KMS-11 (cell line): ENCODE measurements around the gene HRAS.

Experiments used
- H2AFZ ChIP-seq: fragments of 200-600 bp; sonication (generic); 2 replicates; pipeline ENCODE4 v1.6.1; 2016; ENCODE audit warnings: antibody characterized with exemption, mixed run types, low read depth
- H3K27ac ChIP-seq: fragments of 200-600 bp; sonication (generic); 2 replicates; pipeline ENCODE4 v1.6.1; 2016; ENCODE audit warnings: mild to moderate bottlenecking, mixed run types
- H3K27me3 ChIP-seq: fragments of 200-600 bp; sonication (generic); 2 replicates; pipeline ENCODE4 v1.6.1; 2017; ENCODE audit warnings: mild to moderate bottlenecking, low read depth, mixed run types, moderate library complexity; ENCODE audit not compliant: insufficient read depth
- H3K36me3 ChIP-seq: fragments of 200-600 bp; sonication (generic); 2 replicates; pipeline ENCODE4 v1.6.1; 2017; ENCODE audit warnings: mild to moderate bottlenecking, mixed run types; ENCODE audit not compliant: insufficient read depth
- H3K4me1 ChIP-seq: fragments of 200-600 bp; sonication (generic); 2 replicates; pipeline ENCODE4 v1.6.1; 2016; ENCODE audit warnings: mild to moderate bottlenecking, low read depth, mixed run types; ENCODE audit not compliant: poor library complexity, severe bottlenecking
- H3K4me2 ChIP-seq: fragments of 200-600 bp; sonication (generic); 2 replicates; pipeline ENCODE4 v1.7.0; 2016; ENCODE audit warnings: mild to moderate bottlenecking, mixed run types
- H3K4me3 ChIP-seq: fragments of 200-600 bp; sonication (generic); IDR thresholded peaks from 2 replicates; pipeline ENCODE4 v1.6.1; 2017; ENCODE audit warnings: low read depth, low read length, mixed read lengths; ENCODE audit not compliant: insufficient read depth
- H3K79me2 ChIP-seq: fragments of 200-600 bp; sonication (generic); 2 replicates; pipeline ENCODE4 v1.6.1; 2016; ENCODE audit warnings: low read depth, mixed run types; ENCODE audit not compliant: insufficient read depth
- H3K9ac ChIP-seq: fragments of 200-600 bp; sonication (generic); 2 replicates; pipeline ENCODE4 v1.6.1; 2016; ENCODE audit warnings: mild to moderate bottlenecking, mixed run types
- H4K20me1 ChIP-seq: fragments of 200-600 bp; sonication (generic); 2 replicates; pipeline ENCODE4 v1.6.1; 2016; ENCODE audit warnings: mild to moderate bottlenecking, mixed run types; ENCODE audit not compliant: insufficient read depth
- TF ChIP-seq, protein P1 (sequence below): fragments of 200-600 bp; sonication (generic); conservative IDR thresholded peaks from 2 replicates; pipeline ENCODE4 v1.6.1; 2017; ENCODE audit warnings: low read depth, mild to moderate bottlenecking, antibody characterized with exemption, low read length, moderate library complexity, mixed read lengths

HRAS gene

DNA sequence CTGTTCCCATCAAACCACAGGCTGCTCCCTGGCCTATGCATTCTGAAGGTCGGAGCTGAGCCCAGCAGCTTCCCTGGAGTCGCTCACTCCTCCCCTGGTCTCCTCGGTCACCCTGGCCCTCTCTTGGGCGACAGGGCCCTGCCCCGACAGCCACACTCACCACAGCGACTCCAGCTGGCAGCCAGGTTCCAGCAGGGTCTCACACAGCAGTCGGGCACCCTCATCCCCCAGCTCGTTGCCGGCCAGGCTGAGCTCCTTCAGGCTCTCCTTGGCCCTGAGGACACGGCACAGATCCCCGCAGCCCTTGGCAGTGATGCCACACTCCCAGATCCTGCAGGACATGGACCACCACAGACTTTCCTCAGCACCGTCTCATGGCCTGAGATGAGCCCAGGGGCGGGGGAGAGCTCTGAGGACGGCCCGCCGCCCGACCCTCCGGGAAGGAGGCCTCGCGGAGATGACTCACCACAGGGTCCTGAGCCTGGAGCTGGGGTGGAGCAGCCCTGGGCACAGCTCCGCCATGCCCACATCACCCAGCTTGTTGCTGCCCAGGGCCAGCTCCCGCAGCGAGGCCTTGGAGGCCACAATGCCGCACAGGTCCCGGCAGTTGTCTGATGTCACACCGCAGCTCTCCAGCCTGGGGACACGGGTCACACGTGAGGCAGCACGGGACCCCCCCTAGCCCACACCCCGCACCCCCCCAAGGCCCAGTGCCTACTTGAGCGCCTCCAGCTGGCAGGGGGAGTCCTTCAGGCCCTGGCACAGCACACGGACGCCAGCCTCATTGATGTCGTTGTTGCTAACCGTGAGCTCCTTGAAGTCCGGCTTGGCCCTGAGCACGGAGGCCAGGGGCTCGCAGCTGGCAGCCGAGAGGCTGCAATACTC, 36.8 kb downstream of the HRAS start:
- H3K36me3 ChIP-seq = no peaks in the 10 kb centered on the region
- H3K9ac ChIP-seq = no peak overlapping the region
- no peaks in the 10 kb centered on the region for H3K79me2 ChIP-seq
- H3K4me1 ChIP-seq = no peaks in the 10 kb centered on the region
- H2AFZ ChIP-seq = no peak overlapping the region
- no peak overlapping the region for H3K27ac ChIP-seq
- TF ChIP-seq, protein P1, sequence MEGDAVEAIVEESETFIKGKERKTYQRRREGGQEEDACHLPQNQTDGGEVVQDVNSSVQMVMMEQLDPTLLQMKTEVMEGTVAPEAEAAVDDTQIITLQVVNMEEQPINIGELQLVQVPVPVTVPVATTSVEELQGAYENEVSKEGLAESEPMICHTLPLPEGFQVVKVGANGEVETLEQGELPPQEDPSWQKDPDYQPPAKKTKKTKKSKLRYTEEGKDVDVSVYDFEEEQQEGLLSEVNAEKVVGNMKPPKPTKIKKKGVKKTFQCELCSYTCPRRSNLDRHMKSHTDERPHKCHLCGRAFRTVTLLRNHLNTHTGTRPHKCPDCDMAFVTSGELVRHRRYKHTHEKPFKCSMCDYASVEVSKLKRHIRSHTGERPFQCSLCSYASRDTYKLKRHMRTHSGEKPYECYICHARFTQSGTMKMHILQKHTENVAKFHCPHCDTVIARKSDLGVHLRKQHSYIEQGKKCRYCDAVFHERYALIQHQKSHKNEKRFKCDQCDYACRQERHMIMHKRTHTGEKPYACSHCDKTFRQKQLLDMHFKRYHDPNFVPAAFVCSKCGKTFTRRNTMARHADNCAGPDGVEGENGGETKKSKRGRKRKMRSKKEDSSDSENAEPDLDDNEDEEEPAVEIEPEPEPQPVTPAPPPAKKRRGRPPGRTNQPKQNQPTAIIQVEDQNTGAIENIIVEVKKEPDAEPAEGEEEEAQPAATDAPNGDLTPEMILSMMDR = no peak
- no peak overlapping the region for H3K4me2 ChIP-seq
- H3K27me3 ChIP-seq = no peaks in the 10 kb centered on the region
- no peaks in the 10 kb centered on the region for H4K20me1 ChIP-seq
- H3K4me3 ChIP-seq = no peak overlapping the region

DNA sequence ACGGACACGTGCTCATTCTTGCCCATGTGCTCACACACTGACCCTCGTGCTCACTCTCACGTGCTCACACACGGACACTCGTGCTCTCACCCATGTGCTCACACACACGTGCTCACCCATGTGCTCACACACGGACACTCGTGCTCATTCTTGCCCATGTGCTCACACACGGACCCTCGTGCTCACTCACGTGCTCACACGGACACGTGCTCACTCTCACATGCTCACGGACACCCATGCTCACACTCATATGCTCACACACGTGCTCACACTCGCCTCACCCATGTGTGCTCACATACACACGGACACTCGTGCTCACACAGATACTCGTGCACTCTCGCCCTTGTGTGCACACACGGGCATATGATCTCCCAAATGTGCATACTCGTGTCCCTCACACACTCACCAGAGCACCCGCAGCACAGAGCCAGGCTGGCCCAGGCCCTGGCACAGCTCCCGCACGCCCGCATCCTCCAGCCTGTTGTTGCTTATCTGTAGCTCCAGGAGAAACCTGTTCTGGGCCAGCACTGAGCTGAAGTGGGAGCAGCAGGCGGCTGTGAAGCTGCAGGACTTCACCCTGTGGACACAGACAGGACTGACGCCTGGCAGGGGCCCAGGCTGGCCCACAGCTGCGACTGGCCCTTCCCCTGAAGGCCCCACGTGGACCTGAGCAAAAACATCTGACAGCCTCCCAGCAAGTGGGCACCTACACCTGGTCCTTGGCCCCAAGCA, 37.6 kb downstream of the HRAS start:
- no peaks in the 10 kb centered on the region for H4K20me1 ChIP-seq
- TF ChIP-seq, protein P1 = no peak
- no peaks in the 10 kb centered on the region for H3K36me3 ChIP-seq

DNA sequence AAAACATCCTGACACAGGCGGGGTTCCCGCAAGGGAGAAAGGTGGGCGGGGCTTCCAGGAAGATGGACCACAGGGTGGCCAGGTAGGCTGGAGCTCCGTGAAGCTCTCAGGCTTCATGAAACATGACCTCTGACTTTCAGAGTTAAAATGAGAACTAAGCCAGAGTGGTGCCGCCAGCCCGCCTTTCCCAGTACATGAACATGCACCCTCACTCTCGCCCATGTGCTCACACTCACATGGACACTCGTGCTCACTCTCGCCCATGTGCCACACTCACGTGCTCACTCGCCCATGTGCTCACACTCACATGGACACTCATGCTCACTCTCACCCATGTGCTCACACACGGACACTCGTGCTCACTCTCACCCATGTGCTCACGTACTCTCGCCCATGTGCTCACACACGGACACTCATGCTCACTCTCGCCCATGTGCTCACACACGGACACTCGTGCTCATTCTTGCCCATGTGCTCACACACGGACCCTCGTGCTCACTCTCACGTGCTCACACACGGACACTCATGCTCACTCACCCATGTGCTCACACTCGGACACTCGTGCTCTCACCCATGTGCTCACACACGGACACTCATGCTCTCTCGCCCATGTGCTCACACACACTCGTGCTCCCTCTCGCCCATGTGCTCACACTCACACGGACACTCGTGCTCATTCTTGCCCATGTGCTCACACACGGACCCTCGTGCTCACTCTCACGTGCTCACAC, 38.4 kb downstream of the HRAS start:
- no peak overlapping the region for H3K4me2 ChIP-seq
- no peak overlapping the region for H3K9ac ChIP-seq
- no peak overlapping the region for H3K27ac ChIP-seq
- H3K36me3 ChIP-seq = no peaks in the 10 kb centered on the region
- H3K4me1 ChIP-seq = no peaks in the 10 kb centered on the region
- no peaks in the 10 kb centered on the region for H3K79me2 ChIP-seq
- TF ChIP-seq, protein P1 = no peak
- H2AFZ ChIP-seq = no peak overlapping the region
- no peak overlapping the region for H3K4me3 ChIP-seq
- no peaks in the 10 kb centered on the region for H4K20me1 ChIP-seq
- no peaks in the 10 kb centered on the region for H3K27me3 ChIP-seq

More for the DNA sequence above, 37.6 kb downstream of the HRAS start:
- H3K27ac ChIP-seq = no peak overlapping the region
- H3K27me3 ChIP-seq = no peaks in the 10 kb centered on the region
- H2AFZ ChIP-seq = no peak overlapping the region
- H3K4me3 ChIP-seq = no peak overlapping the region
- H3K4me2 ChIP-seq = no peak overlapping the region
- no peaks in the 10 kb centered on the region for H3K4me1 ChIP-seq
- no peaks in the 10 kb centered on the region for H3K79me2 ChIP-seq
- no peak overlapping the region for H3K9ac ChIP-seq

DNA sequence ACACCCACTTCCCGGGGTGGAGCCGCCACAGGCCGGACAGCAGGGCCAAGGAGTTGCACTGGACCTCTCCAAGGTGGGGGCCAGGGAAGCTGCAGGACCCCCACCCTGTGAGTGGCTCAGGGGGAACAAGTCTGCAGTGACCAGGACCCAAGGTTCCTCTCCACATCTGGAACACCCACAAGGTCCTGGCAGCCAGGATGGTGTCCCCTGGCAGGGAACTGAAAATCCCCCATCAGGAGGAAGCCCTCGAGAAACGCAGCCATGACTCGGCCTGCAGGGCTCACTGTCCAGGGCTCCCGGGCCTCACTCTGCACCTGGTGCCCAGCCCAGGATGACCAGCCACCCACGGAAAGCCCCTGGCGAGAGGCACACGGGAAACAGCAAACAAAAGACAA, 39.8 kb downstream of the HRAS start:
- H3K4me3 ChIP-seq = no peak overlapping the region
- H3K36me3 ChIP-seq = no peaks in the 10 kb centered on the region

More for the DNA sequence above, 39.8 kb downstream of the HRAS start:
- Histone ChIP-seq H3K79me2 (no peaks in the 10 kb centered on the region), H3K4me2 (no peak overlapping the region), H3K27ac (no peak overlapping the region), H3K4me1 (no peaks in the 10 kb centered on the region), H4K20me1 (no peaks in the 10 kb centered on the region), H3K27me3 (no peaks in the 10 kb centered on the region), H3K9ac (no peak overlapping the region), H2AFZ (no peak overlapping the region)
- TF ChIP-seq, protein P1 = no peak
